Neural progenitor cell (in vitro differentiated cells): ENCODE data around the gene CST8. TPM values are rescaled to one million over a fixed set of nuclear protein-coding genes. Genes with fewer than 3 reads are reported as not detected.

Source experiments
- DNase-seq: peaks from one replicate; pipeline ENCODE4 v3.0.0-alpha.2; 2016; ENCODE audit warnings: low spot score
- H2AFZ ChIP-seq: fragments of 200-600 bp; sonication (generic); replicated peaks from 2 replicates; pipeline ENCODE4 v1.6.1; 2016; ENCODE audit warnings: antibody characterized with exemption
- H3F3A ChIP-seq: fragments of 200-600 bp; sonication (generic); 2 replicates; pipeline ENCODE4 v1.6.1; 2016; ENCODE audit warnings: antibody characterized with exemption, low read depth
- H3K27ac ChIP-seq: fragments of 200-600 bp; sonication (generic); 2 replicates; pipeline ENCODE4 v1.5.1; 2016; ENCODE audit warnings: mild to moderate bottlenecking
- H3K27me3 ChIP-seq: fragments of 200-600 bp; sonication (generic); 2 replicates; pipeline ENCODE4 v1.6.1; 2016; ENCODE audit warnings: mild to moderate bottlenecking, moderate library complexity
- H3K36me3 ChIP-seq: fragments of 200-600 bp; sonication (generic); 2 replicates; pipeline ENCODE4 v1.5.1; 2016
- H3K4me1 ChIP-seq: fragments of 200-600 bp; sonication (generic); 2 replicates; pipeline ENCODE4 v1.6.1; 2016; ENCODE audit warnings: mixed run types
- H3K4me2 ChIP-seq: fragments of 200-600 bp; sonication (generic); 2 replicates; pipeline ENCODE4 v1.6.1; 2016
- H3K4me3 ChIP-seq: fragments of 200-600 bp; sonication (generic); 2 replicates; pipeline ENCODE4 v1.5.1; 2016
- H3K79me2 ChIP-seq: fragments of 200-600 bp; sonication (generic); 2 replicates; pipeline ENCODE4 v1.6.1; 2016; ENCODE audit warnings: low read depth
- H3K9ac ChIP-seq: fragments of 200-600 bp; sonication (generic); 2 replicates; pipeline ENCODE4 v1.6.1; 2016
- H3K9me3 ChIP-seq: fragments of 200-600 bp; sonication (generic); 2 replicates; pipeline ENCODE4 v1.5.1; 2016; ENCODE audit warnings: low read depth
- H4K20me1 ChIP-seq: fragments of 200-600 bp; sonication (generic); 2 replicates; pipeline ENCODE4 v1.6.1; 2016; ENCODE audit warnings: low read depth
- H3K27ac Mint-ChIP-seq: 3 replicates; pipeline ENCODE4 v1.8.0; 2021; ENCODE audit warnings: mixed read lengths
- H3K27me3 Mint-ChIP-seq: 2 replicates; pipeline ENCODE4 v1.8.0; 2022; ENCODE audit warnings: low read depth, mild to moderate bottlenecking, inconsistent platforms, moderate library complexity, mixed read lengths; ENCODE audit not compliant: insufficient read depth
- H3K36me3 Mint-ChIP-seq: 3 replicates; pipeline ENCODE4 v1.8.0; 2021; ENCODE audit warnings: mixed read lengths
- H3K4me1 Mint-ChIP-seq: 3 replicates; pipeline ENCODE4 v1.8.0; 2021; ENCODE audit warnings: mixed read lengths
- H3K4me3 Mint-ChIP-seq: 3 replicates; pipeline ENCODE4 v1.8.0; 2021; ENCODE audit warnings: mild to moderate bottlenecking, moderate library complexity, mixed read lengths
- H3K9me3 Mint-ChIP-seq: 3 replicates; pipeline ENCODE4 v1.8.0; 2020; ENCODE audit warnings: mixed read lengths
- CTCF ChIP-seq: fragments of 200-600 bp; sonication (generic); IDR thresholded peaks from 2 replicates; pipeline ENCODE4 v1.5.1; 2017; ENCODE audit warnings: antibody characterized with exemption, mild to moderate bottlenecking
- EZH2 ChIP-seq: fragments of 200-600 bp; sonication (generic); IDR thresholded peaks from 2 replicates; pipeline ENCODE4 v1.6.1; 2017; ENCODE audit warnings: antibody characterized with exemption, mild to moderate bottlenecking, moderate library complexity
- EZH2phosphoT487 ChIP-seq: fragments of 200-600 bp; sonication (generic); IDR thresholded peaks from 2 replicates; pipeline ENCODE4 v1.6.1; 2017; ENCODE audit warnings: antibody characterized with exemption
- total RNA-seq: library from RNA; depleted of rRNA; stranded (reverse); fragments of >200 nt; gene quantifications from 2 replicates; pipeline ENCODE4 v1.2.3, GENCODE V29; 2015; ENCODE audit warnings: low replicate concordance

CST8 gene
- total RNA-seq, 1 donor from 2014 or later, result not detected

GRCh38 chr20:23510000-23510590, 19.2 kb downstream of the CST8 start:
- Mint-ChIP-seq H3K27ac (no peak overlapping the region), H3K27me3 (peaks cover 11% of the 10 kb centered on the region), H3K9me3 (no peaks in the 10 kb centered on the region), H3K4me1 (peaks cover 35% of the 10 kb centered on the region), H3K36me3 (no peaks in the 10 kb centered on the region), H3K4me3 (no peak overlapping the region)
- Histone ChIP-seq H3K27me3 (no peaks in the 10 kb centered on the region), H3F3A (no peaks in the 10 kb centered on the region), H3K4me2 (no peak overlapping the region), H2AFZ (peak overlapping the region; percentile 63), H3K4me1 (peaks cover 22% of the 10 kb centered on the region), H3K9ac (no peak overlapping the region), H3K4me3 (no peak overlapping the region), H3K9me3 (no peaks in the 10 kb centered on the region), H3K36me3 (no peaks in the 10 kb centered on the region), H3K27ac (no peak overlapping the region), H4K20me1 (no peaks in the 10 kb centered on the region), H3K79me2 (no peaks in the 10 kb centered on the region)
- DNase-seq, result no peak
- TF ChIP-seq CTCF (no peak), EZH2 (no peak), EZH2phosphoT487 (no peak)

- H3K4me1 Mint-ChIP-seq, result peaks cover 26% of the 10 kb centered on the region
- TF ChIP-seq EZH2phosphoT487, result no peak
- TF ChIP-seq EZH2, result no peak
- TF ChIP-seq CTCF, result no peak
- no peak overlapping the region for H3K4me3 Mint-ChIP-seq
- no peak overlapping the region for H3K27ac Mint-ChIP-seq
- Histone ChIP-seq H3K4me3 (no peak overlapping the region), H3K36me3 (no peaks in the 10 kb centered on the region), H3K27ac (no peak overlapping the region), H3F3A (no peaks in the 10 kb centered on the region), H3K27me3 (no peaks in the 10 kb centered on the region), H3K9me3 (no peaks in the 10 kb centered on the region), H4K20me1 (no peaks in the 10 kb centered on the region), H3K9ac (no peak overlapping the region), H2AFZ (no peak overlapping the region), H3K79me2 (no peaks in the 10 kb centered on the region), H3K4me2 (no peak overlapping the region), H3K4me1 (peaks cover 15% of the 10 kb centered on the region)
- no peaks in the 10 kb centered on the region for H3K36me3 Mint-ChIP-seq
- DNase-seq, result no peak
- H3K9me3 Mint-ChIP-seq, result no peaks in the 10 kb centered on the region
- H3K27me3 Mint-ChIP-seq, result peaks cover 11% of the 10 kb centered on the region
Measured at GRCh38 chr20:23513164-23513563, 22.2 kb downstream of the CST8 start.

GRCh38 chr20:23514848-23515247, 23.9 kb downstream of the CST8 start:
- no peaks in the 10 kb centered on the region for H3K79me2 ChIP-seq
- TF ChIP-seq EZH2phosphoT487 (no peak), EZH2 (no peak), CTCF (no peak)
- DNase-seq, result no peak
- no peaks in the 10 kb centered on the region for H3K4me1 ChIP-seq
- H3K4me3 ChIP-seq, result no peak overlapping the region
- peaks cover 16% of the 10 kb centered on the region for H3K4me1 Mint-ChIP-seq
- H3K4me3 Mint-ChIP-seq, result no peak overlapping the region
- no peaks in the 10 kb centered on the region for H3K9me3 ChIP-seq
- no peak overlapping the region for H3K27ac Mint-ChIP-seq
- H2AFZ ChIP-seq, result no peak overlapping the region
- H3K4me2 ChIP-seq, result no peak overlapping the region
- no peak overlapping the region for H3K27ac ChIP-seq
- no peaks in the 10 kb centered on the region for H3F3A ChIP-seq
- H3K36me3 Mint-ChIP-seq, result no peaks in the 10 kb centered on the region
- peaks cover 2% of the 10 kb centered on the region for H3K9me3 Mint-ChIP-seq
- no peaks in the 10 kb centered on the region for H3K27me3 ChIP-seq
- no peaks in the 10 kb centered on the region for H3K36me3 ChIP-seq
- no peak overlapping the region for H3K9ac ChIP-seq
- peaks cover 12% of the 10 kb centered on the region for H3K27me3 Mint-ChIP-seq
- H4K20me1 ChIP-seq, result no peaks in the 10 kb centered on the region
